Measurements from ENCODE around the gene TRPM3. TPM values are rescaled to one million over a fixed set of nuclear protein-coding genes. Genes with fewer than 3 reads are reported as not detected.

Gene TRPM3
- total RNA-seq, 6 donors from 2014 or later = 0.10 to 1.0 (median 0.17) TPM; not detected in 1

DNA sequence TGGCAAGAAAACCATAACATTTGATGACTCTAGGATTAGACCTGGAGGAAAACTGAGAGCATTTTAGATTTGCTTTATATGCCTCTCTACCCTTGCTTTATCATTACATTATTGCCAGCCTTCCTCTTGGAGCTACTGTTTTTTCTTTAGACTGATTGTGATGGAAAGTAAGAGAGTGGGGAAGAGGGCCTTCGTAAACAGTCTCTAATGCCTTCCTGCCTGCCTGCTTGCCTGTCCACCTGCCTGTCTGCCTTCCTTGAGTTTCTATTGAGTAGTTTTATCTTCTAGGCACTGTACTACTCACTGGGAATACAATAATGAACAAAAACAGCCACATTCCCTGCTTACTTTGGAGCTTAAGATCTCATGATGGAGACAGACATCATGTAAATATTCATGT, 189.3 kb downstream of the TRPM3 start:
- H3K27ac ChIP-seq = no peak overlapping the region
- WGBS, 2 donors = 88% methylated on average over 1 of the region's 1 CpG
- no peaks in the 10 kb centered on the region for H3K4me1 ChIP-seq
- no peaks in the 10 kb centered on the region for H3K36me3 ChIP-seq
- no peak for TF ChIP-seq POLR2A (IDR thresholded peaks at IDR 0.05)
- no peak for TF ChIP-seq CTCF (IDR thresholded peaks at IDR 0.05)
- TF ChIP-seq EP300 (IDR thresholded peaks at IDR 0.05) = no peak
- TF ChIP-seq POLR2AphosphoS5 (IDR thresholded peaks at IDR 0.05) = no peak
- no peak overlapping the region for H3K4me3 ChIP-seq
- no peaks in the 10 kb centered on the region for H3K27me3 ChIP-seq
- DNase-seq = no peak
- H3K9me3 ChIP-seq = no peaks in the 10 kb centered on the region
- no peak for ATAC-seq (ENCODE audit: low FRiP score in 2 of 2)

DNA sequence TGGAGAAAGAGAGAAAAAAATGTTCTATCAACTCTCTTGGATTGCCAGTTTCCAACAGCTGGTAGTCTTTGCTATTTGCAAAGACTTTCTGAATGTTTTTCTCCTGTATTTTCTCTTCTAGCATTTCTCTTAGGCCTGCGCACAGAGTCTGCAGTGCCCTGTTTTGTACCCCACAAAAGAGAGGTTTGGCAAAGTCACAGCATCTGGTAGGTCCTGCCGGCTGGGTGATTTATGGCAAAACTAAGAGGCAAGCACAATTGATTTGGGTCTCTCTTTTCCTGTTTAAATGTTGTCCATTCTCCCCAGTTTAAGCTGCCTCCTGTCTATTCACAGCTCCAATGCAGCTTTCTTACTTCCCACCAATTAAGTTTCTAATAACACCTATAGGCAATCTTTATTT, 193.9 kb downstream of the TRPM3 start:
- Histone ChIP-seq H3K27me3 (no peaks in the 10 kb centered on the region), H3K27ac (no peak overlapping the region), H3K4me1 (peaks cover 0 to 3% (median 0%) of the 10 kb centered on the region in 4 donors), H3K4me3 (no peak overlapping the region), H3K9me3 (no peaks in the 10 kb centered on the region), H3K36me3 (no peaks in the 10 kb centered on the region)
- 64 to 71% methylated on average over 2 of the region's 2 CpGs for WGBS, 2 donors
- ATAC-seq (ENCODE audit: low FRiP score in 2 of 2) (no peak), DNase-seq (no peak)
- no peak for TF ChIP-seq POLR2AphosphoS5 (IDR thresholded peaks at IDR 0.05)
- TF ChIP-seq CTCF (IDR thresholded peaks at IDR 0.05) = no peak
- no peak for TF ChIP-seq EP300 (IDR thresholded peaks at IDR 0.05)
- no peak for TF ChIP-seq POLR2A (IDR thresholded peaks at IDR 0.05)

GRCh38 chr9:70924895-70925547, 196.4 kb downstream of the TRPM3 start:
- ATAC-seq (ENCODE audit: low FRiP score in 2 of 2) (peak; percentile 88 to 92), DNase-seq (peak in 1 of 2 donors; percentile 47)
- WGBS, 2 donors = 15 to 19% methylated on average over 9 of the region's 9 CpGs
- no peaks in the 10 kb centered on the region for H3K9me3 ChIP-seq
- no peak for TF ChIP-seq EP300 (IDR thresholded peaks at IDR 0.05)
- TF ChIP-seq CTCF (IDR thresholded peaks at IDR 0.05) = peak; percentile 31 to 86 (median 60)
- H3K4me3 ChIP-seq = peak overlapping the region in 1 of 4 donors; percentile 6
- no peaks in the 10 kb centered on the region for H3K27me3 ChIP-seq
- H3K27ac ChIP-seq = no peak overlapping the region
- H3K36me3 ChIP-seq = no peaks in the 10 kb centered on the region
- H3K4me1 ChIP-seq = peaks cover 0 to 3% (median 0%) of the 10 kb centered on the region in 4 donors

DNA sequence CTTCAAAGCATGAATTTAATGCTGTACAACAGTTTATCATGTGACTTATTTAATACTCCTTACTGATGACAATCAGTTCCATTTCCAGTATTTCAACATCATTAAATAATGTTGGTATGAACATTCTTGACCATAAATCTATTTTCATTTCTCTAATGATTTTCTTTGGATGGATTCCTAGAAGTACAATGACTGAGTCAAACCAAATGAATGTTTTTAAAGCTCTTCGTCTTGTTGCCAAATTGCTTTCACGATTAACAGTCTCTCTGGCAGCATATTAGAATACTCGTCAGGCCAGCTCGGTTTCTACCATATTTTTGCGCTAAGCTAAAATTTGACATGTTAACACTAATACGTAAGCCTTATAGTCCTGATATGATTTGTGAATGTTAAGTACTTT, 197.0 kb downstream of the TRPM3 start:
- H3K4me1 ChIP-seq = peaks cover 0 to 3% (median 0%) of the 10 kb centered on the region in 4 donors
- TF ChIP-seq EP300 (IDR thresholded peaks at IDR 0.05) (no peak), CTCF (IDR thresholded peaks at IDR 0.05) (no peak), POLR2A (IDR thresholded peaks at IDR 0.05) (no peak), POLR2AphosphoS5 (IDR thresholded peaks at IDR 0.05) (no peak)
- no peak for DNase-seq
- H3K27me3 ChIP-seq = no peaks in the 10 kb centered on the region
- H3K9me3 ChIP-seq = no peaks in the 10 kb centered on the region
- H3K36me3 ChIP-seq = no peaks in the 10 kb centered on the region
- no peak overlapping the region for H3K27ac ChIP-seq
- peak in 1 of 2 donors; percentile 75 for ATAC-seq (ENCODE audit: low FRiP score in 2 of 2)
- peak overlapping the region in 1 of 4 donors; percentile 6 for H3K4me3 ChIP-seq
- 52 to 60% methylated on average over 6 of the region's 6 CpGs for WGBS, 2 donors

GRCh38 chr9:70923961-70924360, 197.5 kb downstream of the TRPM3 start:
- no peak overlapping the region for H3K27ac ChIP-seq
- H3K9me3 ChIP-seq = no peaks in the 10 kb centered on the region
- H3K27me3 ChIP-seq = no peaks in the 10 kb centered on the region
- no peak overlapping the region for H3K4me3 ChIP-seq
- WGBS, 2 donors = 52 to 55% methylated on average over 1 of the region's 1 CpG
- no peak for TF ChIP-seq CTCF (IDR thresholded peaks at IDR 0.05)
- ATAC-seq (ENCODE audit: low FRiP score in 2 of 2) (no peak), DNase-seq (no peak)
- H3K4me1 ChIP-seq = peaks cover 0 to 3% (median 0%) of the 10 kb centered on the region in 4 donors
- H3K36me3 ChIP-seq = no peaks in the 10 kb centered on the region
